Subcutaneous adipose tissue (tissue), 4 donors: ENCODE data around the gene FAM186B. TPM values are rescaled to one million over a fixed set of nuclear protein-coding genes. Genes with fewer than 3 reads are reported as not detected.

Experiments used
- total RNA-seq, 4 donors: library from RNA; depleted of rRNA; stranded (reverse); fragments of >200 nt; gene quantifications; one replicate each; pipeline ENCODE4 v1.1.0, GENCODE V29; 2016
- TF ChIP-seq, protein P1 (sequence below): fragments of 450-650 bp; IDR thresholded peaks from one replicate; pipeline ENCODE4 v1.5.1; 2016; ENCODE audit warnings: low read depth, mild to moderate bottlenecking, control low read depth, antibody characterized with exemption, moderate library complexity

Gene FAM186B
- total RNA-seq, 4 donors from 2014 or later = 0.17 to 0.66 (median 0.53) TPM

- TF ChIP-seq, protein P1, sequence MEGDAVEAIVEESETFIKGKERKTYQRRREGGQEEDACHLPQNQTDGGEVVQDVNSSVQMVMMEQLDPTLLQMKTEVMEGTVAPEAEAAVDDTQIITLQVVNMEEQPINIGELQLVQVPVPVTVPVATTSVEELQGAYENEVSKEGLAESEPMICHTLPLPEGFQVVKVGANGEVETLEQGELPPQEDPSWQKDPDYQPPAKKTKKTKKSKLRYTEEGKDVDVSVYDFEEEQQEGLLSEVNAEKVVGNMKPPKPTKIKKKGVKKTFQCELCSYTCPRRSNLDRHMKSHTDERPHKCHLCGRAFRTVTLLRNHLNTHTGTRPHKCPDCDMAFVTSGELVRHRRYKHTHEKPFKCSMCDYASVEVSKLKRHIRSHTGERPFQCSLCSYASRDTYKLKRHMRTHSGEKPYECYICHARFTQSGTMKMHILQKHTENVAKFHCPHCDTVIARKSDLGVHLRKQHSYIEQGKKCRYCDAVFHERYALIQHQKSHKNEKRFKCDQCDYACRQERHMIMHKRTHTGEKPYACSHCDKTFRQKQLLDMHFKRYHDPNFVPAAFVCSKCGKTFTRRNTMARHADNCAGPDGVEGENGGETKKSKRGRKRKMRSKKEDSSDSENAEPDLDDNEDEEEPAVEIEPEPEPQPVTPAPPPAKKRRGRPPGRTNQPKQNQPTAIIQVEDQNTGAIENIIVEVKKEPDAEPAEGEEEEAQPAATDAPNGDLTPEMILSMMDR = no peak
Measured at GRCh38 chr12:49559011-49559675, 46.3 kb downstream of the FAM186B start.

- TF ChIP-seq, protein P1 = no peak
Measured at GRCh38 chr12:49558526-49558925, 46.9 kb downstream of the FAM186B start.

DNA sequence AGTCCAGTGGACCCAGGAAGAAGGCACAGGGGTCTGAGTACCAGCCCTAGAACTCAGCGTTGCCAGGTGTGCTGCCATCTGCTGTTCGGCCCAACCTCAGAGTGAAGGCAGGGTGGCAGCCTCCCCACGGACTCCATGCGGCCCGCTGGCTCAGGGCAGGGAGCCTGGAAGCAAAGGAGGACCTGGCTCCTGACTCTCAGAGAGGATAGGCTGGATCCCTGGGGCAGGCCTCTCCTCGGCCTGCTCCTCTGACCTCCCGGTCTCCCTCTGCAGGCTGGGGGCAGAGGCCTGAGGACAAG lies 47.6 kb downstream of the FAM186B start:
- TF ChIP-seq, protein P1 = no peak

- TF ChIP-seq, protein P1 = no peak
Measured at GRCh38 chr12:49557187-49557916, 48.1 kb downstream of the FAM186B start.

DNA sequence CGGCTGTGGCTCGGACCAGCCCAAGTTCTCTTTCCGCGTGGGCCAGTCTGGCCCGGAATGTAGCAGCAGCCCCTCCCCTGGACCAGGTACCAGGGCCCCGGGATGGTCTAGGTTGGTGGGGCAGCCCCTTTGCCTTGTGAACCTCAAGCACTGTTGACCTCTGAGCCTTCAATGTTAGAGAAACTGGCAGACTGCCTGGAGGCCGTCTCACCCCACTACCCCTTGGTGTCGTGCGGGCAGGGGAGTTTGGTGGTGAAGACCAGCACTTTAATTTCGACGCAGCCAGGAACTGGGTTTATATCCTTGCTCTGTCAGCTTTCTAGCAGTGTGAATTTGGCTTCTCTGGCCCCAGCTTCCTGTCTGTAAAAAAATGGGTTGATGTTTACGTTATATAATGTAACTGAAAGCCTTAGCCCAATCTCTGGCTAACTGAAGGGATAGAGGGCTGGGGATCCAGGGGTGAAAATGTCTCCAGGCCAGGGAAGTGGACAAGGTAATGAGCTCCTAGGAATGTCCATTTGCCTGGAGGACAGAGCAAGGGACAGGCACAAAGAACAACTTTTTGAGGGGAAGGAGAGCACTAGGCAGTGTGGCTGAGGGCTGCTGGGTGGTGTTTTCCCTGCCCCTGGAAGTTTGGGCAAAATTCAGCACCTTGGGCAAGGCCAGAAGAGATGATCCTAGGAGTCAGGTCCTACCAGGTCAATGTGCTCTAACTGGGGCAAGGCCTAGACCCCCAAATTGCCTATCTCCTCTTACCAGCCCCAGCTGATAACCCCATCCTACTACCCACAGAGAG lies 48.9 kb downstream of the FAM186B start:
- TF ChIP-seq, protein P1 = no peak

- TF ChIP-seq, protein P1 = no peak
Measured at GRCh38 chr12:49555631-49556390, 49.6 kb downstream of the FAM186B start.
